Measurements from ENCODE around the gene GDF7.

GDF7 gene

DNA sequence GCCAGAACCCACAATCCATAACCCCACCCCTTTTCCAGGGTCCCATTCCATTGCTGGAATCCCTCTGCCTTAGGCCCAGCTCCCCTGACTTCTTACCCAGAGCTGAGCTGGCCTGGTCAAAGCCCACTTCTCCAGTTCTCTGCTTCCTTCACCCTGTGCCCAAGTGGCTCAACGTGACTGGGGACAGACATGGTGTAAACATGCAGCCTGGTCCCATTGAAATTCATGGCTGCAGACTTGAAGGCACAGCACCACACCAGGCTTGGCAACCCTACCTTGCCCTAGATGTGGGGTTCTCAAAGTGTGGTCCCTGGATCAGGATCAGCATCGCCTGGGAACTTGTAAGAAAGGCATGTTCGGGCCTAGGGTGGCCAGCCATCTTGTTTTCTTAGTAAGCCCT lies 19.7 kb upstream of the GDF7 start:
- DNase-seq (ENCODE audit: low spot score) (no peak), ATAC-seq (ENCODE audit: low read depth) (no peak)
- H3K27ac ChIP-seq (ENCODE audit: poor library complexity, severe bottlenecking), result no peak overlapping the region
- H3K36me3 ChIP-seq (ENCODE audit: low read depth), result no peaks in the 10 kb centered on the region
- peaks cover 14% of the 10 kb centered on the region for H3K4me1 ChIP-seq (ENCODE audit: insufficient read depth, poor library complexity, severe bottlenecking)
- H3K9me3 ChIP-seq (ENCODE audit: severe bottlenecking), result no peaks in the 10 kb centered on the region
- no peaks in the 10 kb centered on the region for H3K27me3 ChIP-seq (ENCODE audit: insufficient read depth, poor library complexity, severe bottlenecking)
- H3K4me3 ChIP-seq (ENCODE audit: severe bottlenecking), result no peak overlapping the region
- TF ChIP-seq, protein P1, sequence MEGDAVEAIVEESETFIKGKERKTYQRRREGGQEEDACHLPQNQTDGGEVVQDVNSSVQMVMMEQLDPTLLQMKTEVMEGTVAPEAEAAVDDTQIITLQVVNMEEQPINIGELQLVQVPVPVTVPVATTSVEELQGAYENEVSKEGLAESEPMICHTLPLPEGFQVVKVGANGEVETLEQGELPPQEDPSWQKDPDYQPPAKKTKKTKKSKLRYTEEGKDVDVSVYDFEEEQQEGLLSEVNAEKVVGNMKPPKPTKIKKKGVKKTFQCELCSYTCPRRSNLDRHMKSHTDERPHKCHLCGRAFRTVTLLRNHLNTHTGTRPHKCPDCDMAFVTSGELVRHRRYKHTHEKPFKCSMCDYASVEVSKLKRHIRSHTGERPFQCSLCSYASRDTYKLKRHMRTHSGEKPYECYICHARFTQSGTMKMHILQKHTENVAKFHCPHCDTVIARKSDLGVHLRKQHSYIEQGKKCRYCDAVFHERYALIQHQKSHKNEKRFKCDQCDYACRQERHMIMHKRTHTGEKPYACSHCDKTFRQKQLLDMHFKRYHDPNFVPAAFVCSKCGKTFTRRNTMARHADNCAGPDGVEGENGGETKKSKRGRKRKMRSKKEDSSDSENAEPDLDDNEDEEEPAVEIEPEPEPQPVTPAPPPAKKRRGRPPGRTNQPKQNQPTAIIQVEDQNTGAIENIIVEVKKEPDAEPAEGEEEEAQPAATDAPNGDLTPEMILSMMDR (IDR thresholded peaks at IDR 0.05; ENCODE audit: poor library complexity, severe bottlenecking), result no peak

DNA sequence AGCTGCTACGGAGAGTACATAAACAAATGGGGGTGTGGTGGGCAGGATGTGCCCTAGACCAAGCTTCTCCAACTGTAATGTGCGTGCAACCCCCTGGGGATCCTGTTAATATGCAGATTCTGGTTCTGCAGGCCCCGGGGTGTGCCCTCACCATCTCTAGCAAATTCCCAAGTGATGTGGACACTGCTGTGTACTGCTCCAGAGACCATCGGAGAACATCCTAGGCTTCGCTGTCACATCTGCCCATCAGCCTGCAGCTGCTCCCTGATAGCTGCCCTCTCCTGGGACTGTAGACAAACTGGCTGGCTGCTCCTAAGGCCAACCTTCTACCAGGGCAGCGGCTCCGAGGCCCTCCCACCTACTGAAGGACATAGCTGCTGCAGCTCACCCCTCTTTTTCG lies 19.2 kb upstream of the GDF7 start:
- DNase-seq (ENCODE audit: low spot score), result no peak
- H3K27ac ChIP-seq (ENCODE audit: poor library complexity, severe bottlenecking), result no peak overlapping the region
- no peak overlapping the region for H3K4me3 ChIP-seq (ENCODE audit: severe bottlenecking)
- no peaks in the 10 kb centered on the region for H3K36me3 ChIP-seq (ENCODE audit: low read depth)
- H3K9me3 ChIP-seq (ENCODE audit: severe bottlenecking), result no peaks in the 10 kb centered on the region
- TF ChIP-seq, protein P1 (IDR thresholded peaks at IDR 0.05; ENCODE audit: poor library complexity, severe bottlenecking), result no peak
- ATAC-seq (ENCODE audit: low read depth), result no peak
- no peaks in the 10 kb centered on the region for H3K27me3 ChIP-seq (ENCODE audit: insufficient read depth, poor library complexity, severe bottlenecking)
- H3K4me1 ChIP-seq (ENCODE audit: insufficient read depth, poor library complexity, severe bottlenecking), result peaks cover 11% of the 10 kb centered on the region

DNA sequence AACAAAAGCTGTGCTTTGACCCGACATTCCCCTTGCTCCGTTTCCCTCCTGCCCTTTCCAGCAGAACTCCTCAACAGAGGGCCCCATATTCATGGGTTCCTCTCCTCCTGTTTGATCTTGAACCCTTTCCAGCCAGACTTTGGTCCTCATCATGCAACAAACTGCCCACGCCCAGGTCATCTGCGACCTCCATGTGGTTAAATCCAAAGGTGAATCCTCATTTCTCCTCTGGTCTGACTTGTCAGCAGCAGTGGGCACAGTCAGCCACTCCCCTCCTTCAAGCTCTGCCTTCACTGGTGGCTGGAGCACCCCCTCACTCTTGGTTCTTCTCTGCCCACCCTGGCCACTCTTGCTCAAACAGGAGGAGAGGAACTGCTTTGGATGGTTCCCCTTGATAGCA lies 18.7 kb upstream of the GDF7 start:
- peaks cover 8% of the 10 kb centered on the region for H3K4me1 ChIP-seq (ENCODE audit: insufficient read depth, poor library complexity, severe bottlenecking)
- H3K36me3 ChIP-seq (ENCODE audit: low read depth), result no peaks in the 10 kb centered on the region
- H3K4me3 ChIP-seq (ENCODE audit: severe bottlenecking), result no peak overlapping the region
- TF ChIP-seq, protein P1 (IDR thresholded peaks at IDR 0.05; ENCODE audit: poor library complexity, severe bottlenecking), result no peak
- no peaks in the 10 kb centered on the region for H3K9me3 ChIP-seq (ENCODE audit: severe bottlenecking)
- no peak for DNase-seq (ENCODE audit: low spot score)
- H3K27me3 ChIP-seq (ENCODE audit: insufficient read depth, poor library complexity, severe bottlenecking), result no peaks in the 10 kb centered on the region
- ATAC-seq (ENCODE audit: low read depth), result no peak
- no peak overlapping the region for H3K27ac ChIP-seq (ENCODE audit: poor library complexity, severe bottlenecking)

DNA sequence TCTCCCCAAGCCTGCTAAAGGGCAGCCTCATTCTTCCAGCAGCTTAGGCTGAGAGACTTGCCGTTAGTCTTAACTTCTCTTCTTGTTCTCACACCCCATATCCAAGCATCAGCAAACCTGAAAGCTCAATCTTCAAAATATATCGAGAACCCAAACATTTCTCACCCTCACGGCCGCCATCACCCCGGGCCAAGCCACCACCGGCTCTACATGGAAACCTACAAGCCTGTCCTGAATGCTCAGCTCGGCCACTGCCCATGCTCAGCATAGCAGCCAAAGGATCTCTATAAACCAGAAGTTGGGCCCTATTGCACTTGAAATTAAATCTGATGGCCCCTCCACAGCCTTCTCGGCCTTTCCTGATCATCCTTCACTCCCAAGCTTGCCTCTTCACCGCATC lies 18.1 kb upstream of the GDF7 start:
- no peak overlapping the region for H3K27ac ChIP-seq (ENCODE audit: poor library complexity, severe bottlenecking)
- ATAC-seq (ENCODE audit: low read depth), result no peak
- no peak for DNase-seq (ENCODE audit: low spot score)
- H3K9me3 ChIP-seq (ENCODE audit: severe bottlenecking), result no peaks in the 10 kb centered on the region
- peaks cover 8% of the 10 kb centered on the region for H3K4me1 ChIP-seq (ENCODE audit: insufficient read depth, poor library complexity, severe bottlenecking)
- H3K27me3 ChIP-seq (ENCODE audit: insufficient read depth, poor library complexity, severe bottlenecking), result no peaks in the 10 kb centered on the region
- TF ChIP-seq, protein P1 (IDR thresholded peaks at IDR 0.05; ENCODE audit: poor library complexity, severe bottlenecking), result no peak
- H3K4me3 ChIP-seq (ENCODE audit: severe bottlenecking), result no peak overlapping the region
- H3K36me3 ChIP-seq (ENCODE audit: low read depth), result no peaks in the 10 kb centered on the region

DNA sequence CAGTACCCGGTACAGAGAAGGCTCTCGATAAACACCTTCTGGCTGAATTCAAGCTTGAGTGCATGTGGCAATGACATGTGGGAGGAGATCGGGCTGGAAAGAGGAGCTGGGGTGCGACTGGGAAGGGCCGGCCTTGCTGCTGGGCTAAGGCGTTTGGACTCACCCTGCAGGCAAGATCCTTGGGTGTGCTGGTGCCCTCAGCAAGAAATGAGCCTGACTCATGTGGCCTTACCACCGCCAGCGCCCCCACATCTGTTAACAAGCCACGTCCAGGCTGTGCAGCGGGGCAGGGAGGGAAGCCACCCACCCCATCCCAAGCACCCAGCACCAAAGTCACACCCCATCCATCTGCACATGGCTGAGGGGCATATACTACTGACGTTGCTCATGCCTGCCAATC lies 17.4 kb upstream of the GDF7 start:
- no peaks in the 10 kb centered on the region for H3K36me3 ChIP-seq (ENCODE audit: low read depth)
- no peak for DNase-seq (ENCODE audit: low spot score)
- no peaks in the 10 kb centered on the region for H3K27me3 ChIP-seq (ENCODE audit: insufficient read depth, poor library complexity, severe bottlenecking)
- H3K9me3 ChIP-seq (ENCODE audit: severe bottlenecking), result no peaks in the 10 kb centered on the region
- H3K4me3 ChIP-seq (ENCODE audit: severe bottlenecking), result no peak overlapping the region
- H3K27ac ChIP-seq (ENCODE audit: poor library complexity, severe bottlenecking), result no peak overlapping the region
- TF ChIP-seq, protein P1 (IDR thresholded peaks at IDR 0.05; ENCODE audit: poor library complexity, severe bottlenecking), result no peak
- H3K4me1 ChIP-seq (ENCODE audit: insufficient read depth, poor library complexity, severe bottlenecking), result peaks cover 8% of the 10 kb centered on the region
- no peak for ATAC-seq (ENCODE audit: low read depth)

All from RWPE2 (cell line).